ENCODE measurements around the gene CTXN1. TPM values are rescaled to one million over a fixed set of nuclear protein-coding genes. Genes with fewer than 3 reads are reported as not detected.

CTXN1 gene
- total RNA-seq, 4 donors from 2014 or later, result 18.3 to 33.3 (median 26.4) TPM

DNA sequence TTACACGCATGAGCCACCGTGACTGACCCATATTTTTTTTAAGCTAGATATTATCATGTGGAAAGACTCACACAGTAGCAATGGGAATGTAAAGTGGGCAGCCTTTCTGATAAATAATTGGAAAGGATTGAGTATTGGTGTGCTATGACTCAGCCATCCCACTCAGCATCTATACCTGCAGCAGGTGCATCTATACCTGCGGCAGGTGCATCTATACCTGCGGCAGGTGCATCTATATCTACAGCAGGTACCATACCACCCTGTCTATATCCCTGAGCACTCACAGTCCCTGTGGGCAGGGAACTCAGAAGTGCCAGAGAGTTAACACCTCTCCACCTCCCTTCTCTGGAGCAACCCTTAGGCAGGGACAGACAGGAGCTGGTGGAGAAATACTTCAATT, 42.8 kb downstream of the CTXN1 start:
- Histone ChIP-seq H3K4me3 (no peak overlapping the region), H3K4me1 (peaks cover 0 to 3% (median 0%) of the 10 kb centered on the region in 3 donors), H3K27ac (no peak overlapping the region), H3K36me3 (no peaks in the 10 kb centered on the region), H3K27me3 (peaks cover 45% of the 10 kb centered on the region), H3K9me3 (no peaks in the 10 kb centered on the region)
- no peak for ATAC-seq
- TF ChIP-seq EP300 (IDR thresholded peaks at IDR 0.05) (no peak), POLR2A (IDR thresholded peaks at IDR 0.05) (no peak), POLR2AphosphoS5 (IDR thresholded peaks at IDR 0.05) (no peak)
- TF ChIP-seq, protein P1, sequence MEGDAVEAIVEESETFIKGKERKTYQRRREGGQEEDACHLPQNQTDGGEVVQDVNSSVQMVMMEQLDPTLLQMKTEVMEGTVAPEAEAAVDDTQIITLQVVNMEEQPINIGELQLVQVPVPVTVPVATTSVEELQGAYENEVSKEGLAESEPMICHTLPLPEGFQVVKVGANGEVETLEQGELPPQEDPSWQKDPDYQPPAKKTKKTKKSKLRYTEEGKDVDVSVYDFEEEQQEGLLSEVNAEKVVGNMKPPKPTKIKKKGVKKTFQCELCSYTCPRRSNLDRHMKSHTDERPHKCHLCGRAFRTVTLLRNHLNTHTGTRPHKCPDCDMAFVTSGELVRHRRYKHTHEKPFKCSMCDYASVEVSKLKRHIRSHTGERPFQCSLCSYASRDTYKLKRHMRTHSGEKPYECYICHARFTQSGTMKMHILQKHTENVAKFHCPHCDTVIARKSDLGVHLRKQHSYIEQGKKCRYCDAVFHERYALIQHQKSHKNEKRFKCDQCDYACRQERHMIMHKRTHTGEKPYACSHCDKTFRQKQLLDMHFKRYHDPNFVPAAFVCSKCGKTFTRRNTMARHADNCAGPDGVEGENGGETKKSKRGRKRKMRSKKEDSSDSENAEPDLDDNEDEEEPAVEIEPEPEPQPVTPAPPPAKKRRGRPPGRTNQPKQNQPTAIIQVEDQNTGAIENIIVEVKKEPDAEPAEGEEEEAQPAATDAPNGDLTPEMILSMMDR (IDR thresholded peaks at IDR 0.05), result no peak
- 55 to 67% methylated on average over 2 to 4 of the region's 4 CpGs for WGBS, 2 donors (ENCODE audit: low coverage in 1 of 2)

DNA sequence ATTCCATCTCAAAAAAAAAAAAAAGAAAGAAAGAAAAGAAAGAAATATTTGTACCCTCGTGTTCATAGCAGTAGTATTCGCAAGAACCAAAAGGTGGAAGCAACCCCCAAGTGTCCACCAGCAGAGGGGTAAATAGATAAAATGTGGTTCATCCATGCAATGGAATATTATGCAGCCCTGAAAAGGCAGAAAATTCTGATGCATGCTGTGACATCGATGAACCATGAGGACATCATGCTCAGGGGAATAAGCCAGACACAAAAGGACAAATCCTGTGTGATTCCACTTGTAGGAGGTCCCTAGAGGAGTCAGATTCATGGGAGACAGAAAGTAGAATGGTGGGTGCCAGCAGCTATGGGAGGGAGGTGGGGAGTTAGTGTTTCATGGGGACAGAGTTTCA, 44.0 kb downstream of the CTXN1 start:
- Histone ChIP-seq H3K27ac (no peak overlapping the region), H3K27me3 (peaks cover 38% of the 10 kb centered on the region), H3K9me3 (no peaks in the 10 kb centered on the region), H3K36me3 (no peaks in the 10 kb centered on the region), H3K4me1 (no peaks in the 10 kb centered on the region), H3K4me3 (no peak overlapping the region)
- WGBS, 2 donors (ENCODE audit: low coverage in 1 of 2), result 72% methylated on average over 2 of the region's 3 CpGs; no CpG with 5 or more reads in 1 of the 2 donors
- no peak for ATAC-seq
- no peak for TF ChIP-seq POLR2A (IDR thresholded peaks at IDR 0.05)
- TF ChIP-seq, protein P1 (IDR thresholded peaks at IDR 0.05), result no peak
- no peak for TF ChIP-seq POLR2AphosphoS5 (IDR thresholded peaks at IDR 0.05)
- no peak for TF ChIP-seq EP300 (IDR thresholded peaks at IDR 0.05)

DNA sequence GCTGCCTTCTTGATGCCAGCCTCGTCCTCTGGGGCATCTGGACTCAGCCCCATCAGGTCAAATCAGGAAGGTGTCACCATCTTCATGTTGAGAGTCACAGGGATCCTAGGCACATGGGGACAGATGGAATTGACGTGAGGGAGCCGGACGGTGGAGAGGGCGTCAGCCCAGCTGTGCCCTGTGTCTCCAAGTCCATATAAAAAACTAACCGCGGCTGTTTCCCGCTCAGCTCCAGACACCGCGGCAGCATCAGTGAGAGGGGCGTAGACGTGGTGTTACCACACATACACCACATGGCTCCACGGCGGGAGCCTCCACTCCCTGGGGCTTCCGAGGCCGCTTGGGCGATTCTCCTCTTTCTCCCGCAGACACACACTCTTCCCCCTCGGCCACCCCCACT, 46.1 kb downstream of the CTXN1 start:
- ATAC-seq, result no peak
- H3K9me3 ChIP-seq, result no peaks in the 10 kb centered on the region
- no peak overlapping the region for H3K27ac ChIP-seq
- H3K27me3 ChIP-seq, result peaks cover 48% of the 10 kb centered on the region
- no peak for TF ChIP-seq EP300 (IDR thresholded peaks at IDR 0.05)
- no peak for TF ChIP-seq POLR2AphosphoS5 (IDR thresholded peaks at IDR 0.05)
- TF ChIP-seq, protein P1 (IDR thresholded peaks at IDR 0.05), result no peak
- H3K4me1 ChIP-seq, result peaks cover 0 to under 1% (median 0%) of the 10 kb centered on the region in 3 donors
- 88 to 90% methylated on average over 4 to 15 of the region's 19 CpGs for WGBS, 2 donors (ENCODE audit: low coverage in 1 of 2)
- H3K36me3 ChIP-seq, result no peaks in the 10 kb centered on the region
- H3K4me3 ChIP-seq, result no peak overlapping the region

DNA sequence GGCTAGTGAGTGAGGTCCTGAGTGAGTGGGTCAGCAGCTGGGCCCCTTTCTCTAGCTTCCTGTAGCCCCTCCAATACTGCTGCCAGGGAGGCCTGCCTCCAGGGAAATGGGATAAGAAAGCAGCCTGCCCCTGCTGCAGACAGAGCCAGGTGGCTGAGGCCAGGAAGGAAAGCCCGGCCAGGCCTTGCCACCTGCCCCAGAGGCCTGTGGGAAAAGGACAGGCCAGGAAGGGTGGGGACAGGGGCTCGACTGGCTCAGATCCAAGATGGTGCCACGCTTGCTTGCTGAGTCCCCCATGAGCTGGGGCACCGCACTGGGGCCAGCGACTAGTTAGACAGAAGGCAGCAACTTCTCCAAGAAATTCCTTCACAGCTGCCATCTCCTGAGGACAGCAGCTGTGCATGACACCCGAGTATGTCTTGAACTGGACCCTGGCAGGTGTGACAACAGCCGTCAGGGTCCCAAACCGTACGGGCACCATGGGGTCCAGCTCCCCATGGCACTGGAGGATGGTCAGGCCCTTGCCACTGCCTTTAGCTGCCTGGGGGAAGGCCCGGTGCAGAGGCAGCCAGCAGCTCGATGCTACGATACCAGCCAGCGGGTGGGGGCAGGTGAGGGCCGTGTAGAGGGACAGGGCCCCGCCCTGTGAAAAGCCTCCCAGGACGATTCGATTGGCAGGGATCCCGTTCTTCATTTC, 46.7 kb downstream of the CTXN1 start:
- peaks cover 0 to 6% (median 3%) of the 10 kb centered on the region in 3 donors for H3K4me1 ChIP-seq
- no peak overlapping the region for H3K4me3 ChIP-seq
- no peak for ATAC-seq
- TF ChIP-seq, protein P1 (IDR thresholded peaks at IDR 0.05), result no peak
- TF ChIP-seq POLR2A (IDR thresholded peaks at IDR 0.05), result no peak
- no peak for TF ChIP-seq EP300 (IDR thresholded peaks at IDR 0.05)
- TF ChIP-seq POLR2AphosphoS5 (IDR thresholded peaks at IDR 0.05), result no peak
- H3K27me3 ChIP-seq, result peaks cover 54% of the 10 kb centered on the region
- 55% methylated on average over 9 of the region's 18 CpGs; no CpG with 5 or more reads in 1 of the 2 donors for WGBS, 2 donors (ENCODE audit: low coverage in 1 of 2)
- no peaks in the 10 kb centered on the region for H3K36me3 ChIP-seq
- H3K9me3 ChIP-seq, result no peaks in the 10 kb centered on the region
- no peak overlapping the region for H3K27ac ChIP-seq

DNA sequence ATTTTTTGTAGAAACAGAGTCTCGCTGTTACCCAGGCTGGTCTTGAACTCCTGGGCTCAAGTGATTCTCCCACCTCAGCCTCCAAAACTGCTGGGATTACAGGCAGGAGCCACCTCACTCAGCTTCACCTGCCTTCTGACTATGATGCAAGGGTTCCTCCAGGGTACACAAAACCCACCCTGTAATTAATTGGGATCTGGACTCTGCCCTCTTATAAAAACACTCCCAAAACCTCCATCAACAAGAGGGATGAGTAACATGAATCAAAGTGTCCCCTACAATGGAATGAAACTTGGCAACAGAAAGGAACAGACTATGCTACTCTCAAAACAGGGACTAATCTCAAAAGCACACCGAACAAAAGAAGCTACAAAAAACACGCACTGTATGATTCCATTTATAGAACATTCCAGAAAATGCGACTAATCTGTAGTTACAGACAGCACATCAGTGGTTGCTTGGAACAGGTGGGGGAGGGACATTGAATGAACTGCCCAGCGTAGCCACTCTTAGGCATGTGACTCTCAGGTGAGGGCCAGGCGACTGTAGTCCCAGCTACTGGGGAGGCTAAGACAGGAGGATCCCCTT, 48.6 kb downstream of the CTXN1 start:
- ATAC-seq, result no peak

More for the DNA sequence above, 48.6 kb downstream of the CTXN1 start:
- Histone ChIP-seq H3K9me3 (no peaks in the 10 kb centered on the region), H3K4me1 (peaks cover 0 to 24% (median 14%) of the 10 kb centered on the region in 3 donors), H3K4me3 (no peak overlapping the region), H3K27ac (no peak overlapping the region), H3K36me3 (no peaks in the 10 kb centered on the region), H3K27me3 (peaks cover 73% of the 10 kb centered on the region)
- WGBS, 2 donors (ENCODE audit: low coverage in 1 of 2), result 64 to 88% methylated on average over 5 to 6 of the region's 6 CpGs
- TF ChIP-seq POLR2A (IDR thresholded peaks at IDR 0.05) (no peak), POLR2AphosphoS5 (IDR thresholded peaks at IDR 0.05) (no peak), EP300 (IDR thresholded peaks at IDR 0.05) (no peak)
- TF ChIP-seq, protein P1 (IDR thresholded peaks at IDR 0.05), result no peak

All from gastroesophageal sphincter (tissue), 4 donors.